HG02970 (cell line): ENCODE results near the gene CHIC2.
A peak's percentile ranks its signal among the peaks of the same experiment; 100 is the strongest.
"Not testable (repeated sequence)": the region's sequence is repeated elsewhere in the genome, so short reads cannot be mapped to it uniquely, and the experiment has no call there.

Experiments
- ATAC-seq: cut with Tn5 transposase; IDR thresholded peaks from one replicate; pipeline ENCODE4 v1.9.1; 2021; ENCODE audit warnings: mild to moderate bottlenecking, moderate library complexity, moderate number of reproducible peaks; ENCODE audit not compliant: unreplicated experiment, low FRiP score

Gene CHIC2

DNA sequence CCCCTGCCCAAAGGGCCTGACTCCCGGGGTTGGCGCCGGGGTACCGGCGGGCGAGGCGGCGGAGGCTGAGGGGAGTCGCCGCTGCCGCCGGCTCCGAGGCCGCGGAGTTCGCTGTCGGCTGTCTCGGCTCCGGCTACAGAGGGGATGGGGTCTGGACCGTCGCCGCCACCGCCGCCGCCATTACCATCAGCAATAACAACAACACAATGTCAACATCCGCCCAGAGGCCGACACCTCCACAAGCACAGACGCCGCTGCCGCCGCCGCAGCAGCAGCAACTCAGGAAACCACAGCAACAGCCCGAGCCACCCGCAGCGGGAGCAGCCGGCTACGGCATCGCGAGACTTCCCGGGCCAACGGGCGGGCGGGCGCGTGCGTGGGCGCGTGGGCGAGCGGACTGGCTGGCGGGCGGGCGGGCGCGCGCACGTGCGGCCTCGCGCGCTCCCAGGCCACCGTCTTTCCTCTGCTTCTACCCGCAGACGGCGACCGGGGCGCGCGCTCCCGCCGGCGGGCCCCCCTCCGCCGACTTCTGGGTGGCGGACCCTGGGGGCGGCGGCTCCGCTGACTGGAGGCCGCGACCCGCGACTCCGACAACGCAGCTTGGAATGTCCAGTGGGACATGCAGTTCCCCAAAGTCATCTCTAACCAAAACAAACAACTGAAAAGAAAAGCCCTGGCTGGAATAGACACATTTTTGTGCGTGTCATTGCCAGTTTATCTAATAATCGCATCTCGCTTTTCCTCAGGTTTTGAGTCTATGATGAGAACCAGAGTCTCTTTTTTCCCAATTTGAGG is at the start of gene CHIC2:
CHIC2 (minus strand) TSS at position 289 of the 795 bp plus-strand sequence. CDS start 305 bp downstream, outside the sequence.
- peak; percentile 93 for ATAC-seq

GRCh38 chr4:54113206-54113605 is 48.8 kb upstream of the CHIC2 start:
- ATAC-seq = not testable (repeated sequence)

- no peak for ATAC-seq
Observed at GRCh38 chr4:54110019-54110416, 45.6 kb upstream of the CHIC2 start.

GRCh38 chr4:54109241-54110018 is 45.0 kb upstream of the CHIC2 start:
- no peak for ATAC-seq

GRCh38 chr4:54107951-54108748 is 43.7 kb upstream of the CHIC2 start:
- no peak for ATAC-seq

DNA sequence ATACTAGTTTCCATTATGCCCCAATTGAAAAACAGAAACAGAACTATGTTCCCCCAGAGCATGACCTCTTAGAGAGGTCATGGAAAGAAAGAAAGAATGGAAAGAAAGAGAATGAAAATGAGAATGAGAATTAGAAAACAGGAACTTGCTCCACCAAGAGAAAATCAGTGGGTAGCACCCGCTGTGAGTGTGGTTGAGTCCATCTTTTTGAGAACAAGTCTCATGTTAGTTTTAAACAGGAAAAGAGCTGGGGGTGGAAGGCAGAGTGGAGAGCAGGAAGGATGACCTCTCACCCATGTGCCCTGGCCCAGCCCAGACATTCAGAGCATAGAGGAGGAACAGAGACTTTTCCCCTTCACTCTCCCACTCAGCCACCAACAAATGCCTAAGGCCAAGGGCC is 40.5 kb upstream of the CHIC2 start:
- ATAC-seq = no peak

DNA sequence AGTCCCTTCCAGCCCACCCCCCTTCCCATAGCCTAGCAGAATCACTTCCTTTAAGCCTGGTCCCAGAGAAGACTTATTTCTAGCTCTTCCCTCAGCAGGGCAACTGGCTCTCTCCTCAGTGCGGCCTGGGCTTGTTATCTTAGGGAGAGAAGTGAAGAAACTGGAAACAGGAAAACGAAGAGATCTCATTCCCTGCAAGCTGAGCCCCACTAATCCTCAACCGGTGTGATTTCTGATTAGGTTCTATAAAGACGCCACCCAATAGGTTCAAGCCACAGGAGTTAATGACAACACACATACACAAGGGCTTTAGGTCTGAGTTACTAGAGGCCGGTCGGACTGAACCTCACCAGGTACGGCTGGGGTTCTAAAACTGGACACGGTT is 38.8 kb upstream of the CHIC2 start:
- no peak for ATAC-seq

DNA sequence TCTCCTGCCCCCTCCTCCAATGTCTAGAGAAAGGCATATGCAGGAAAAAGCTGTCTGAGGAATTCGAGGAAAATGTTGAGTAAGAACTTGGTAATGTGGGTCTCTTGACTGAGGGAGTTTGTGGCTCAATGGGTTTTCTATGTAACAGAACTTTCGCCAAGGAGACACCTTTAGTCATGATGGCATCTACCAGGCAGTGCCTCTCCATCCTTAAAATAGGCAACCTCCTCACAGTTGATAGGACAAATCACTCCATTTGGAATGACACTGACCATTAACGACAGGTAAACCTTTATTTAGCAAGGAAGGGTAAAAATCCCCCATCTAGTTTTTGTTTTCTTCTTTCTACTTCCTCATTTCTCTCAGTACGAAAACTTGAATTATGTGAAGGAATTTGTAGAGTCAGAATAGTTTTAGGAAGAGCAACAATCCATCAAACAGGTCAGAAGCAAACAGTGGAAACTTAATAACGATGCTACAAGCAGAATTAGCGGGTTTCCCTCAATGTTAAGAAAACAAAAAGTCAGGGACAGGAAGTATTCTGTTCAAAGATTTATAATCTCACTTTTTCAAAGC is 38.2 kb upstream of the CHIC2 start:
- ATAC-seq = no peak

DNA sequence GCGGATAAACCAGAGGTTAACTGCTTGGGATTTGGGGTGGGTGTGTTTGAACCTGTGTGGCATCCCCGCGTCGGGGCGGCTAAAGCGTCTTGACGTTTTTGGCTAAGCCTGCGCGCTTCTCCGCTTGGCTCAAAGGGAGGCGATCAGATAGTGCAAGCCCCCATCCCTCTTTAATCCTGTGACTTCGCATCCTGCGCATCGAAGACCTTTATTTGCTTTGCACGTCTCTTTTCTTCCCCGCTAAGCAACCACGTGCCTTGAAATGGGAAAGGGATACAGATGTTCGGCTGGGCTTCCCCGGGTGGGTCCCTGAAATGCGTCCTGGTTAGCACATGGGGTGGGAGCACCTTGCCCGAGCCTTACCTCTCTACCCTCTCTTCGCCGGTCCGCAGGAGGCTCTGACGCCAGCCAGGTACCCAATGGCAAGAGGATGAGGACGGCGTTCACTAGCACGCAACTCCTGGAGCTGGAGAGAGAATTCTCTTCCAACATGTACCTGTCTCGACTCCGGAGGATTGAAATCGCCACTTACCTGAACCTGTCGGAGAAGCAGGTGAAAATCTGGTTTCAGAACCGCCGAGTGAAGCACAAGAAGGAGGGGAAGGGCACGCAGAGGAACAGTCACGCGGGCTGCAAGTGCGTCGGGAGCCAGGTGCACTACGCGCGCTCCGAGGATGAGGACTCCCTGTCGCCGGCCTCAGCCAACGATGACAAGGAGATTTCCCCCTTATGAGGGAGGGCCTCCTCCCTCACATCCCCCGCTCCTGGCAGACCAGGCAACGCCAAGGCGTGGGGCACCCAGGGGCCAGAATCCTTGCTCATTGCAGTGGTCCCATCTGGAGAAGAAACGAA is 37.0 kb upstream of the CHIC2 start:
- no peak for ATAC-seq

DNA sequence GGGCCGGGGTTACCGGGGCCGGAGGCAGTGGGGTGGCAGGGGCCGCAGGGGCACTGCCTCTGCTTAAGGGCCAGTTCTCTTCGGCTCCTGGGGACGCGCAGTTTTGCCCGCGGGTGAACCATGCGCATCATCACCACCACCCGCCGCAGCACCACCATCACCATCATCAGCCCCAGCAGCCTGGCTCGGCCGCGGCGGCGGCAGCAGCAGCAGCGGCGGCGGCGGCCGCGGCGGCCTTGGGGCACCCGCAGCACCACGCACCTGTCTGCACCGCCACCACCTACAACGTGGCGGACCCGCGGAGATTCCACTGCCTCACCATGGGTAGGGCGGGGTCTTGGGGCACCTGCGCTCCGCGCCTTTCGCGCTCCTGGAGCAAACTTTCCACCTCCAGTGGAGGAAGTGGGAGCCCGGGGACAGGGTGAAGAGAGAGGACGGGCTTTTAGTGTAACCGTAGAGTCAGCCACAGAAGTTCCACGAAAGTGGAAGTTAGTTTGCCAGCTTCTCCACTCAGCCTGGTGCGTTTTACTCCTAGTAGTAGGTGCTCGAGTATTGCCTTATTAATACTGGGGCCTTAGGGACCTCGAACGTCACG is 36.3 kb upstream of the CHIC2 start:
- ATAC-seq = no peak

GRCh38 chr4:54099748-54100574 is 35.6 kb upstream of the CHIC2 start, which contains the start of gene GSX2:
TSS of gene GSX2 (plus strand) at chr4:54100163. CDS start at chr4:54100345, 182 bp downstream.
- no peak for ATAC-seq

DNA sequence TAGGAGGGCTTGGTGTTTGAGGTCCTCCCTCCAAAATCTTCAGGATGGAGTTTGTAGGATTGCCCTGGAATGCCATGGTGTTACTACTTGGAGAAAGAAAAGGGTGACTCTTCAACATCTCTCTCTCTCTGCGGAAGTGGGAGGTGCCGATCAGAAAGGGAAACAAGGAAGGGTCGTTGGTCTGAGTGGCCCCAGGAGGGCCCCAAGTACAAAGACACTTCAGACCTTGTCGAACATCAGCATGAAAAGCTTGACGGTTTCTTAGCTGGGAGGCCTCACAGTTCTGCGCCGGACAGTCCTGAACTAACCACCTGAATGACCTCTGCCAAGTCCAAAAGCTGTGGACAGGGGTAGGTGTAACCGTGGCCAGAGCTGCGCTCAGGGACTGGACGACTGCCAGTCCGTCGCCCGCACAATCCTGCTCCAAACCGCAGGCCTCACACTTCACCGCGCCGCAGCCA is 34.9 kb upstream of the CHIC2 start:
- no peak for ATAC-seq

DNA sequence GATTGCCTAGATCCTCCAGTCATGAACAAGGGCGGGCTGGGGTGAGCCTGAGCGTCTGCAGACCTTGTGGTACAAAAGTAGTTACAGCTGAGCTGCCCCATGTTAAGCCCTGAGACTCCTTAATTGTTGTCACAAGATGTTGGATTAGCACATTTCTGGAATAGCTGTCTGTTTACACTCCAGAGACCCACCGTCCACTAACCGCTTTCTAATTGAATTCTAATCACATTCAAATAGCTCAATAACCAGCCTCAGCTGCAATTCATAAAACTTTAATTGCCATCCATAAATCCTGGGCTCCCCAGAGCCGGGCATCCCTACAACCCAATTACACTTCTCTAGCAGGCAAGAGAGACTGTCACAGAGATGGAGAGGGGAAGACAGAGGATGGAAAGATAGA is 34.0 kb upstream of the CHIC2 start:
- no peak for ATAC-seq

- no peak for ATAC-seq
Observed at GRCh38 chr4:54097152-54097551, 32.7 kb upstream of the CHIC2 start.

- ATAC-seq = no peak
Observed at GRCh38 chr4:54096295-54096962, 32.0 kb upstream of the CHIC2 start.

DNA sequence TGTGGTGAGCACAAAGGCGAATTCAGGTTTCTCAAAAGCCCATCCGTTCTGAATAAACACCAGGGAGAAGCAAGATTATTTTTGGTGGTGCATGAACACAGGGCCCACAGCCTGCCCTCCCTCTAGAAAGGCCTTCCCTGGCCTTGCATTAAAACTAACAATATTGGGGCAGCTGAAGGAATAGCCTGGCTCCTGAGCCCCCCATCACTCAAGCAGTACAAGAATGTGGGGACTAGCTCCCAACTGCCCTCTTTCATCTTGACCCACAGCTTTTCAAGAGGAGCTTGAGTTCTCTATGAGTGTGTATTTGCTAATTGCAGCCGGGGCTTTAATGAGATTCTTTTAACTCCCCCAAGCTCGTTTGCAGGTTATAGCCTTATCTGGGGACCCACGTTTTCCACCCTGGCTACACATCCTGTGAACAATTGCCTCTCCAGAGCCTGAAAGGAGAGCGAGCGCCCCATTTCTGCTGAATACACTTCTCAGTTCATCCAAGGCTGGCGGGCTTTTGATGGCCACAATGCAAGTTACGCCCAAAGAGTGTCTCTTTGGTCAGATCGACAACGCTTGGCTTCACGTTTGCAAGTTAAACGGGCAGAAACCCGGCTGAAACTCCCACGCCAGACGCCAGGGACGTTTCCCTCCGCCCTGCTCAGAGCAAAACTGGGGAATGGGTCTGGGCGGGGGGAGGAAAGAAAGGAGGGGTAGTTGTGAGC is 30.9 kb upstream of the CHIC2 start:
- no peak for ATAC-seq

DNA sequence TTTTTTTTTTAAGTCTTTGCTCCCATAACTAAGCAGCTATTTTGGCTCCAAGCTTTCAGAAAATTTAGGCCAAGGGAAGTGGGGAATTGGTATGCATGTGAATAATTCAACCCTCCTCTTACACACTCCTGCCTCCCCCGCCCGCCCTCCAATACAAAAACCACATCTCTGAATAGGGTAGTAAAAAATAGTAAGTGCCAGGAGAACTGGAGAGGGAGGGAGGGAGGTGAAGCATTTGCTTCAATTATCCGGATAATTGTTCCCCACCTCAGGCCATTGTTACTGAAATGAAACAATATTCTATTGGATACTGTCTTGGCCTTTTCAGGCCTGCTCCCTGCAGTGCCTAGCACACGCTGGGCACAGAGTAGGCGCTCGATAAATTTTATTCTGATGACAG is 30.0 kb upstream of the CHIC2 start:
- no peak for ATAC-seq
